ENCODE results near the gene CCPG1.

DNA sequence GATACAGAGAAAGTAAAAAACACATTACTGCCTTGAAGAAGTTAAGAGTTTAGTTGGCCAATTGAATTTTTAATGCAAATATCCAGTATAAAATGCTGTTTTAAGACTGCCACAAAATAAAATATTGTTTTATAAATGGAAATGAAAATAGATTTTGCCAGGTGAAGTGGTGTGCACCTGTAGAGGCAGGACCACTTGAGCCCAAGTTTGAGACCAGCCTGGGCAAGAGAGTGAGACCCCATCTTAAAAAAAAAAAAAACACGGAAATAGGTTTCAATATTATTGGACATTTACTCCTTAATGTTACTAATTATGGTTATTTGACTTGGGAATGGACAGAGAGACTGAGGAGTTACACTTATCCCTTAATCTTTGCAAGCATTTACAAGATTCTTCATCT lies 87.2 kb downstream of the CCPG1 start:
- TF ChIP-seq, protein P1, sequence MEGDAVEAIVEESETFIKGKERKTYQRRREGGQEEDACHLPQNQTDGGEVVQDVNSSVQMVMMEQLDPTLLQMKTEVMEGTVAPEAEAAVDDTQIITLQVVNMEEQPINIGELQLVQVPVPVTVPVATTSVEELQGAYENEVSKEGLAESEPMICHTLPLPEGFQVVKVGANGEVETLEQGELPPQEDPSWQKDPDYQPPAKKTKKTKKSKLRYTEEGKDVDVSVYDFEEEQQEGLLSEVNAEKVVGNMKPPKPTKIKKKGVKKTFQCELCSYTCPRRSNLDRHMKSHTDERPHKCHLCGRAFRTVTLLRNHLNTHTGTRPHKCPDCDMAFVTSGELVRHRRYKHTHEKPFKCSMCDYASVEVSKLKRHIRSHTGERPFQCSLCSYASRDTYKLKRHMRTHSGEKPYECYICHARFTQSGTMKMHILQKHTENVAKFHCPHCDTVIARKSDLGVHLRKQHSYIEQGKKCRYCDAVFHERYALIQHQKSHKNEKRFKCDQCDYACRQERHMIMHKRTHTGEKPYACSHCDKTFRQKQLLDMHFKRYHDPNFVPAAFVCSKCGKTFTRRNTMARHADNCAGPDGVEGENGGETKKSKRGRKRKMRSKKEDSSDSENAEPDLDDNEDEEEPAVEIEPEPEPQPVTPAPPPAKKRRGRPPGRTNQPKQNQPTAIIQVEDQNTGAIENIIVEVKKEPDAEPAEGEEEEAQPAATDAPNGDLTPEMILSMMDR (IDR thresholded peaks at IDR 0.05): no peak
- TF ChIP-seq EP300 (IDR thresholded peaks at IDR 0.05) (no peak), POLR2AphosphoS5 (IDR thresholded peaks at IDR 0.05) (no peak)

Data from esophagus muscularis mucosa (tissue), 4 donors.